Esophagus squamous epithelium (tissue), 5 donors: ENCODE results near the gene ACBD7. TPM values are rescaled to one million over a fixed set of nuclear protein-coding genes. Genes with fewer than 3 reads are reported as not detected.

Experiments used
- DNase-seq: peaks from one replicate; lab custom pipeline; 2025; lab: John Stamatoyannopoulos, UW
- H3K27ac ChIP-seq, 4 donors: fragments of 200-600 bp; sonication (generic); one replicate each; pipeline ENCODE4 v1.5.1; 2016 to 2019; ENCODE audit warnings: mild to moderate bottlenecking in 1 of 4
- H3K27me3 ChIP-seq, 4 donors: fragments of 200-600 bp; sonication (generic); 1 replicate in 3 of 4; 2 replicates in 1 of 4; pipeline versions ENCODE4 v1.5.1 to v1.6.0; 2017 to 2021; ENCODE audit warnings: antibody characterized with exemption in 1 of 4
- H3K36me3 ChIP-seq, 3 donors: fragments of 200-600 bp; sonication (generic); one replicate each; pipeline ENCODE4 v1.5.1; 2016 to 2019
- H3K4me1 ChIP-seq, 3 donors: fragments of 200-600 bp; sonication (generic); one replicate each; pipeline ENCODE4 v1.5.1; 2017 to 2019
- H3K4me3 ChIP-seq, 4 donors: fragments of 200-600 bp; sonication (generic); 1 replicate in 3 of 4; 2 replicates in 1 of 4; pipeline ENCODE4 v1.5.1; 2016 to 2019; ENCODE audit warnings: mild to moderate bottlenecking in 2 of 4, moderate library complexity in 1 of 4
- H3K9me3 ChIP-seq, 3 donors: fragments of 200-600 bp; sonication (generic); one replicate each; pipeline ENCODE4 v1.5.1; 2016 to 2019
- CTCF ChIP-seq, 6 experiments: fragments of 450-650 bp in 4 of 6; fragments of 200-600 bp in 2 of 6; sonication (generic) in 2 of 6; IDR thresholded peaks; one replicate each; pipeline ENCODE4 v1.5.1; 2016 to 2019; ENCODE audit warnings: antibody characterized with exemption in 6 of 6, mild to moderate bottlenecking in 4 of 6, moderate library complexity in 4 of 6
- POLR2A ChIP-seq, 4 donors: fragments of 450-650 bp; IDR thresholded peaks; one replicate each; pipeline ENCODE4 v1.6.1; 2017; ENCODE audit warnings: antibody characterized with exemption in 4 of 4, mild to moderate bottlenecking in 4 of 4, moderate library complexity in 3 of 4
- WGBS, 2 donors: methylation state at CpG; one replicate each; pipeline ENCODE4 v1.1.5; 2018; 5-methylcytosine and 5-hydroxymethylcytosine counted together
- intact Hi-C: fragments of 100-400 bp; cut with DNase I; formaldehyde crosslinking; loops from one replicate; pipeline ENCODE4 v1.15.0; 2022
- total RNA-seq, 4 donors: library from RNA; depleted of rRNA; stranded (reverse); fragments of >200 nt; gene quantifications; one replicate each; pipeline ENCODE4 v1.1.0, GENCODE V29; 2016
- donor health status: DM: yes; HTN: yes; CAD: no.

ACBD7 gene
- total RNA-seq, 4 donors from 2014 or later: 0.31 to 0.91 (median 0.76) TPM; not detected in 1

- Histone ChIP-seq H3K27ac (no peak overlapping the region), H3K36me3 (peaks cover 0 to 64% (median 7%) of the 10 kb centered on the region in 3 donors), H3K4me1 (peaks cover 0 to 9% (median 0%) of the 10 kb centered on the region in 3 donors), H3K27me3 (no peaks in the 10 kb centered on the region), H3K9me3 (no peaks in the 10 kb centered on the region), H3K4me3 (no peak overlapping the region)
- TF ChIP-seq CTCF (IDR thresholded peaks at IDR 0.05) (no peak), POLR2A (IDR thresholded peaks at IDR 0.05) (no peak)
- no peak for DNase-seq
- intact Hi-C loops: no loop called here
- 74 to 81% methylated on average over 5 of the region's 5 CpGs for WGBS, 2 donors
Measured at GRCh38 chr10:15120523-15120922, 31.9 kb upstream of the ACBD7 start.

DNA sequence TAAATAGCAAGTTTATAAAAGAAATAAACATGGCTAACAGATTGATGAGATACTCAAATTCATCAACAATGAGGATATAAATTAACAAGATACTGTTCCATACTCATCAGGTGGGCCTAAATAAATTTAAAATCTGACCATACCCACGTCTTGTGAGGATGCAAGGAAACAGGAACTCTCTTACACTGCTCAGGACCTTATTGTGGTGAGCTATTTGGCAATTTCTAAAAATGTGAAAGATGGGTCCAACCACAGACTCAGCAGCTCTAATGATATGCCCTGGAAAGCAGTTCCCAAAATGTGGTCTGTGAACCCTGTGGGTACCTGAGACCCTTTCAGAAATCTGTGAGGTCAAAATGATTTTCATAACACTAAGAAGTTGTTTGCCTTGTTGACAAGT, 30.0 kb upstream of the ACBD7 start:
- 64 to 76% methylated on average over 1 of the region's 1 CpG for WGBS, 2 donors
- peaks cover 0 to 62% (median 7%) of the 10 kb centered on the region in 3 donors for H3K36me3 ChIP-seq
- TF ChIP-seq CTCF (IDR thresholded peaks at IDR 0.05): no peak
- no peak for TF ChIP-seq POLR2A (IDR thresholded peaks at IDR 0.05)
- no peaks in the 10 kb centered on the region for H3K9me3 ChIP-seq
- H3K27ac ChIP-seq: no peak overlapping the region
- no peak overlapping the region for H3K4me3 ChIP-seq
- H3K27me3 ChIP-seq: no peaks in the 10 kb centered on the region
- intact Hi-C loops: no loop called here
- peaks cover 0 to 3% (median 0%) of the 10 kb centered on the region in 3 donors for H3K4me1 ChIP-seq
- DNase-seq: no peak

DNA sequence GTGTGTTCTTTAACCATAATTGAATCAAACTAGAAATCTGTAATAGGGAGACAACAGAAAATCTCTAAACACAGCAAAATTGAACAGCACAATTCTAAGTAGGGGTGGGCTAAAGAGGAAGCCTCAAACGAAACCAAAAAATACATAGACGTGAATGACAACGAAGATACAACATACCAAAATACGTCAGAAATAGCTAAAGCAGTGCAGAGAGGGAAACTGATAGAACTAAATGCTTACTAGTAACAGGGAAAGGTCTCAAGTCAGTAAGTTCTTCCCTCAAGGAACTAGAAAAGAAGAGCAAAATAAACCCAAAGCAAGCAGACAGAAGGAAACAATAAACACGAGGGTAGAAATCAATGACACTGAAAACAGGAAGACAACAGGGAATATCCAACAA, 27.6 kb upstream of the ACBD7 start:
- Histone ChIP-seq H3K9me3 (no peaks in the 10 kb centered on the region), H3K27me3 (no peaks in the 10 kb centered on the region), H3K27ac (no peak overlapping the region), H3K36me3 (peaks cover 4 to 83% (median 7%) of the 10 kb centered on the region in 3 donors), H3K4me3 (no peak overlapping the region), H3K4me1 (no peaks in the 10 kb centered on the region)
- DNase-seq: no peak
- intact Hi-C loops: no loop called here
- 93% methylated on average over 5 of the region's 5 CpGs for WGBS, 2 donors
- no peak for TF ChIP-seq CTCF (IDR thresholded peaks at IDR 0.05)
- no peak for TF ChIP-seq POLR2A (IDR thresholded peaks at IDR 0.05)

DNA sequence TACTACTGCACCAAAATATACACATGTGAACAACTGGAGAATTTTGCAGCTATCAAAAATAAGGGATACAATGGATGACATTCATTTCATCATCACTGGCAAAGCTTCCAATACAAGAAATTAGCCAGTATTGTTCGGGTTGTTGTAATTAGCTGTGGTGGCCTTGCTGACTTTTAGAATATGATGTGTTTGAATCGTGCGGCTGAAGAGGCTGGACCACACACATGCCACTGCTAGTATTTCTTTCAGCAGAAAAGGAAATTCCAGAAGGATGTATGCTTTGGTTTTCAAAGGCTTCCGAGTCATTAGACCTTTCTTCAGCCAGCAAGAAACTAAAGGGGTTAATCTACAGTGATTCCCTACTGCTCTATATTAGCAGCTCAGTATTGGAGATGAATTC, 25.2 kb upstream of the ACBD7 start:
- intact Hi-C loops: no loop called here
- Histone ChIP-seq H3K27ac (no peak overlapping the region), H3K4me3 (no peak overlapping the region), H3K4me1 (no peaks in the 10 kb centered on the region), H3K9me3 (no peaks in the 10 kb centered on the region), H3K27me3 (no peaks in the 10 kb centered on the region), H3K36me3 (peaks cover 4 to 87% (median 7%) of the 10 kb centered on the region in 3 donors)
- DNase-seq: no peak
- TF ChIP-seq POLR2A (IDR thresholded peaks at IDR 0.05) (no peak), CTCF (IDR thresholded peaks at IDR 0.05) (no peak)
- 88 to 95% methylated on average over 4 of the region's 4 CpGs for WGBS, 2 donors

DNA sequence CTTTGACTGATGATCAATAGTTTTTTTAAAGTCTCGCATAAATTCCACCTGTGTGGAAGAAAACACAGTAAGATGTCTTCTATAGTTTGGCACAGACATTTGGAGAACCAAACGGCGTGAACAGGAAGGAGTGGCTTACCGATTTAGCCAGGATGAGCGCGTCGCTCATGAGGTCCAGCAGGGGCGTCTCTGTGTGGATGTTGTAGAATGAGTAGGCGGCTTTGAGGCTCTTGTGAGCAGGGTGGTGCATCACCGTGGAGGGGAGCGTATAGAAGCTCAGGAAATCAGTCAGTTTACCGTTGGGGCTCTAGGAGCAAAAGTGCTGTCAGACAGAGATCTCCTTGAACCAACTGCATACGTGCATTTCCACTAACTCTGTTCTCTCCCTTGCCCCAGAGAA, 24.1 kb upstream of the ACBD7 start:
- H3K27me3 ChIP-seq: no peaks in the 10 kb centered on the region
- H3K9me3 ChIP-seq: no peaks in the 10 kb centered on the region
- H3K27ac ChIP-seq: no peak overlapping the region
- peaks cover 4 to 87% (median 7%) of the 10 kb centered on the region in 3 donors for H3K36me3 ChIP-seq
- intact Hi-C loops: no loop called here
- 93 to 94% methylated on average over 13 of the region's 13 CpGs for WGBS, 2 donors
- H3K4me1 ChIP-seq: no peaks in the 10 kb centered on the region
- DNase-seq: no peak
- TF ChIP-seq CTCF (IDR thresholded peaks at IDR 0.05) (no peak), POLR2A (IDR thresholded peaks at IDR 0.05) (no peak)
- H3K4me3 ChIP-seq: no peak overlapping the region
